Endothelial cell (in vitro differentiated cells): ENCODE data around the gene AKR1C8. TPM values are rescaled to one million over a fixed set of nuclear protein-coding genes. Genes with fewer than 3 reads are reported as not detected.
"Not testable (repeated sequence)": the region's sequence is repeated elsewhere in the genome, so short reads cannot be mapped to it uniquely, and the experiment has no call there.

Experiments used
- DNase-seq: peaks from one replicate; pipeline ENCODE4 v3.0.0; 2021; ENCODE audit warnings: low spot score
- H3K27ac Mint-ChIP-seq: one replicate; pipeline ENCODE4 v1.8.0; 2021; ENCODE audit warnings: mixed read lengths, inconsistent platforms; ENCODE audit not compliant: unreplicated experiment
- H3K27me3 Mint-ChIP-seq: one replicate; pipeline ENCODE4 v1.8.0; 2021; ENCODE audit warnings: mild to moderate bottlenecking, moderate library complexity, mixed read lengths, inconsistent platforms; ENCODE audit not compliant: unreplicated experiment
- H3K36me3 Mint-ChIP-seq: one replicate; pipeline ENCODE4 v1.8.0; 2021; ENCODE audit warnings: mild to moderate bottlenecking, low read depth, mixed read lengths, inconsistent platforms; ENCODE audit not compliant: unreplicated experiment
- H3K4me1 Mint-ChIP-seq: one replicate; pipeline ENCODE4 v1.8.0; 2021; ENCODE audit warnings: mild to moderate bottlenecking, mixed read lengths, inconsistent platforms; ENCODE audit not compliant: unreplicated experiment
- H3K4me3 Mint-ChIP-seq: one replicate; pipeline ENCODE4 v1.8.0; 2021; ENCODE audit warnings: mild to moderate bottlenecking, mixed read lengths, inconsistent platforms; ENCODE audit not compliant: unreplicated experiment
- H3K9me3 Mint-ChIP-seq: one replicate; pipeline ENCODE4 v1.8.0; 2021; ENCODE audit warnings: mixed read lengths, inconsistent platforms; ENCODE audit not compliant: unreplicated experiment
- CTCF ChIP-seq: fragments of 200-600 bp; sonication (generic); IDR thresholded peaks from one replicate; pipeline ENCODE4 v1.5.0; 2021; ENCODE audit warnings: antibody characterized with exemption; ENCODE audit not compliant: unreplicated experiment
- total RNA-seq: library from RNA; stranded (reverse); fragmentation: NEBNext Ultra II Directional; extraction: Animal tissue kit (Norgen Biotek cat#: 25700); gene quantifications from one replicate; pipeline ENCODE4 v1.2.1, GENCODE V29; 2021; ENCODE audit not compliant: unreplicated experiment

The AKR1C8 gene
- total RNA-seq, 1 donor from 2014 or later = not detected

- no peak overlapping the region for H3K4me3 Mint-ChIP-seq
- no peak overlapping the region for H3K27ac Mint-ChIP-seq
- H3K36me3 Mint-ChIP-seq = peaks cover 3% of the 10 kb centered on the region
- no peaks in the 10 kb centered on the region for H3K27me3 Mint-ChIP-seq
- H3K4me1 Mint-ChIP-seq = no peaks in the 10 kb centered on the region
- no peak for TF ChIP-seq CTCF
- DNase-seq = no peak
- peaks cover 5% of the 10 kb centered on the region for H3K9me3 Mint-ChIP-seq
These were observed 34.3 kb upstream of the AKR1C8 start for GRCh38 chr10:5219262-5219661.

- no peak overlapping the region for H3K4me3 Mint-ChIP-seq
- no peaks in the 10 kb centered on the region for H3K36me3 Mint-ChIP-seq
- H3K27ac Mint-ChIP-seq = no peak overlapping the region
- DNase-seq = no peak
- no peaks in the 10 kb centered on the region for H3K9me3 Mint-ChIP-seq
- no peaks in the 10 kb centered on the region for H3K4me1 Mint-ChIP-seq
- TF ChIP-seq CTCF = no peak
- no peaks in the 10 kb centered on the region for H3K27me3 Mint-ChIP-seq
These were observed 31.9 kb upstream of the AKR1C8 start for GRCh38 chr10:5216801-5217200.

GRCh38 chr10:5211696-5212536, 27.0 kb upstream of the AKR1C8 start:
- Mint-ChIP-seq H3K9me3 (peaks cover 5% of the 10 kb centered on the region), H3K4me1 (no peaks in the 10 kb centered on the region)
- no peak for DNase-seq

GRCh38 chr10:5210261-5210660, 25.3 kb upstream of the AKR1C8 start:
- not testable (repeated sequence) for H3K4me3 Mint-ChIP-seq, H3K36me3 Mint-ChIP-seq, H3K4me1 Mint-ChIP-seq, H3K27ac Mint-ChIP-seq, H3K27me3 Mint-ChIP-seq, DNase-seq, H3K9me3 Mint-ChIP-seq

More at GRCh38 chr10:5211696-5212536, 27.0 kb upstream of the AKR1C8 start:
- Mint-ChIP-seq H3K4me3 (no peak overlapping the region), H3K27ac (no peak overlapping the region), H3K27me3 (no peaks in the 10 kb centered on the region), H3K36me3 (no peaks in the 10 kb centered on the region)
- no peak for TF ChIP-seq CTCF

- not testable (repeated sequence) for H3K4me1 Mint-ChIP-seq, H3K27me3 Mint-ChIP-seq, H3K36me3 Mint-ChIP-seq, H3K4me3 Mint-ChIP-seq, DNase-seq, H3K27ac Mint-ChIP-seq, H3K9me3 Mint-ChIP-seq
These were observed 24.8 kb upstream of the AKR1C8 start for GRCh38 chr10:5209776-5210175.

- Mint-ChIP-seq H3K4me1 (peaks cover 3% of the 10 kb centered on the region), H3K36me3 (no peaks in the 10 kb centered on the region), H3K9me3 (peaks cover 5% of the 10 kb centered on the region), H3K27ac (no peak overlapping the region), H3K27me3 (no peaks in the 10 kb centered on the region), H3K4me3 (no peak overlapping the region)
- no peak for TF ChIP-seq CTCF
- DNase-seq = no peak
These were observed 21.8 kb upstream of the AKR1C8 start for GRCh38 chr10:5206799-5207198.
